H9 (cell line): ENCODE data around the gene EDRF1. TPM values are rescaled to one million over a fixed set of nuclear protein-coding genes. Genes with fewer than 3 reads are reported as not detected.

Experiments used
- DNase-seq: peaks from one replicate; pipeline ENCODE4 v3.0.0-alpha.2; 2017
- H2AFZ ChIP-seq: one replicate; pipeline ENCODE4 v1.6.1; 2013; ENCODE audit warnings: mild to moderate bottlenecking, low read length, control low read depth, moderate library complexity
- H2AK5ac ChIP-seq: 2 replicates; pipeline ENCODE4 v1.6.1; 2013; ENCODE audit warnings: low read length, control low read depth, mixed read lengths; ENCODE audit not compliant: insufficient read length
- H2BK120ac ChIP-seq: one replicate; pipeline ENCODE4 v1.6.1; 2013; ENCODE audit warnings: low read depth, mild to moderate bottlenecking, low read length, control low read depth, inconsistent platforms; ENCODE audit not compliant: poor library complexity, severe bottlenecking
- H2BK12ac ChIP-seq: 2 replicates; pipeline ENCODE4 v1.6.1; 2013; ENCODE audit warnings: low read length, control low read depth, mixed read lengths, low read depth; ENCODE audit not compliant: insufficient read length
- H2BK15ac ChIP-seq: 2 replicates; pipeline ENCODE4 v1.6.1; 2013; ENCODE audit warnings: low read depth, low read length, control low read depth
- H2BK20ac ChIP-seq: one replicate; pipeline ENCODE4 v1.6.1; 2013; ENCODE audit warnings: low read depth, mild to moderate bottlenecking, low read length, control low read depth, inconsistent platforms; ENCODE audit not compliant: poor library complexity, severe bottlenecking
- H2BK5ac ChIP-seq: 2 replicates; pipeline ENCODE4 v1.6.1; 2013; ENCODE audit warnings: low read length, control low read depth, mixed read lengths; ENCODE audit not compliant: insufficient read length
- H3K14ac ChIP-seq: 2 replicates; pipeline ENCODE4 v1.6.1; 2013; ENCODE audit warnings: low read length, control low read depth; ENCODE audit not compliant: insufficient read depth
- H3K18ac ChIP-seq: 2 replicates; pipeline ENCODE4 v1.6.1; 2013; ENCODE audit warnings: low read depth, mild to moderate bottlenecking, mixed read lengths, low read length, control low read depth; ENCODE audit not compliant: insufficient read length
- H3K23ac ChIP-seq: 2 replicates; pipeline ENCODE4 v1.6.1; 2013; ENCODE audit warnings: low read length, control low read depth, mixed read lengths, low read depth; ENCODE audit not compliant: insufficient read length
- H3K23me2 ChIP-seq: 2 replicates; pipeline ENCODE4 v1.6.1; 2013; ENCODE audit warnings: low read depth, mild to moderate bottlenecking, mixed read lengths, low read length, control low read depth; ENCODE audit not compliant: insufficient read length, poor library complexity, severe bottlenecking
- H3K27ac ChIP-seq: 2 replicates; pipeline ENCODE4 v1.5.1; 2013; ENCODE audit warnings: low read length, control low read depth, mixed read lengths, low read depth; ENCODE audit not compliant: insufficient read length
- H3K27me3 ChIP-seq: 2 replicates; pipeline ENCODE4 v1.6.1; 2013; ENCODE audit warnings: low read length, control low read depth, inconsistent platforms; ENCODE audit not compliant: insufficient read depth
- H3K4ac ChIP-seq: 2 replicates; pipeline ENCODE4 v1.6.1; 2013; ENCODE audit warnings: low read depth, mild to moderate bottlenecking, control low read depth, inconsistent platforms, low read length, moderate library complexity
- H3K4me1 ChIP-seq: 2 replicates; pipeline ENCODE4 v1.6.1; 2013; ENCODE audit warnings: low read length, control low read depth, inconsistent platforms; ENCODE audit not compliant: insufficient read depth
- H3K4me2 ChIP-seq: 2 replicates; pipeline ENCODE4 v1.6.1; 2013; ENCODE audit warnings: low read length, control low read depth, mixed read lengths; ENCODE audit not compliant: insufficient read length, insufficient read depth
- H3K56ac ChIP-seq: 2 replicates; pipeline ENCODE4 v1.6.1; 2013; ENCODE audit warnings: low read depth, mild to moderate bottlenecking, mixed read lengths, low read length, control low read depth; ENCODE audit not compliant: insufficient read length
- H3K79me1 ChIP-seq: 2 replicates; pipeline ENCODE4 v1.6.1; 2013; ENCODE audit warnings: low read depth, mild to moderate bottlenecking, moderate library complexity, low read length, control low read depth, inconsistent platforms; ENCODE audit not compliant: insufficient read depth, poor library complexity, severe bottlenecking
- H3K79me2 ChIP-seq: 2 replicates; pipeline ENCODE4 v1.6.1; 2013; ENCODE audit warnings: low read length, control low read depth, inconsistent platforms; ENCODE audit not compliant: insufficient read depth
- H3K9ac ChIP-seq: 2 replicates; pipeline ENCODE4 v1.6.1; 2013; ENCODE audit warnings: low read length, control low read depth, mixed read lengths; ENCODE audit not compliant: insufficient read length; ENCODE audit errors: extremely low read depth
- H3K9me3 ChIP-seq: one replicate; pipeline ENCODE4 v1.6.1; 2013; ENCODE audit warnings: low read depth, low read length, inconsistent platforms; ENCODE audit not compliant: control insufficient read depth
- H3T11ph ChIP-seq: one replicate; pipeline ENCODE4 v1.6.1; 2013; ENCODE audit warnings: mild to moderate bottlenecking, low read length, control low read depth, inconsistent platforms
- H4K20me1 ChIP-seq: one replicate; pipeline ENCODE4 v1.6.1; 2013; ENCODE audit not compliant: control insufficient read depth, insufficient read length, insufficient read depth
- H4K5ac ChIP-seq: 2 replicates; pipeline ENCODE4 v1.6.1; 2013; ENCODE audit warnings: low read depth, mild to moderate bottlenecking, mixed read lengths, low read length, control low read depth; ENCODE audit not compliant: insufficient read length
- H4K8ac ChIP-seq: replicated peaks from 2 replicates; pipeline ENCODE4 v1.6.1; 2013; ENCODE audit warnings: low read length, control low read depth, mixed read lengths, low read depth; ENCODE audit not compliant: insufficient read length
- H4K91ac ChIP-seq: 2 replicates; pipeline ENCODE4 v1.6.1; 2013; ENCODE audit warnings: low read depth, mild to moderate bottlenecking, moderate library complexity, mixed read lengths, low read length, control low read depth; ENCODE audit not compliant: insufficient read length
- H3K27ac Mint-ChIP-seq, 3 experiments: 2 replicates in 2 of 3; 3 replicates in 1 of 3; pipeline ENCODE4 v1.8.0; 2020 to 2021; ENCODE audit warnings: mixed read lengths in 3 of 3, mild to moderate bottlenecking in 1 of 3, moderate library complexity in 1 of 3
- H3K27me3 Mint-ChIP-seq: 2 replicates; pipeline ENCODE4 v1.8.0; 2021; ENCODE audit warnings: low read depth, mild to moderate bottlenecking, moderate library complexity, mixed read lengths
- H3K36me3 Mint-ChIP-seq, 3 experiments: 2 replicates in 2 of 3; 3 replicates in 1 of 3; pipeline ENCODE4 v1.8.0; 2020 to 2021; ENCODE audit warnings: low read depth in 3 of 3, mixed read lengths in 3 of 3; ENCODE audit not compliant: insufficient read depth in 1 of 3
- H3K4me1 Mint-ChIP-seq, 2 experiments: 2 replicates each; pipeline ENCODE4 v1.8.0; 2020; ENCODE audit warnings: mixed read lengths in 2 of 2
- H3K4me3 Mint-ChIP-seq, 2 experiments: 2 replicates in 1 of 2; 3 replicates in 1 of 2; pipeline ENCODE4 v1.8.0; 2020 to 2021; ENCODE audit warnings: mild to moderate bottlenecking in 2 of 2, mixed read lengths in 2 of 2, moderate library complexity in 1 of 2
- H3K9me3 Mint-ChIP-seq, 2 experiments: 2 replicates in 1 of 2; 3 replicates in 1 of 2; pipeline ENCODE4 v1.8.0; 2020; ENCODE audit warnings: mild to moderate bottlenecking in 2 of 2, mixed read lengths in 2 of 2, moderate library complexity in 1 of 2
- WGBS: extraction: QIAGEN DNeasy Blood & Tissue Kit; methylation state at CpG from one replicate; pipeline ENCODE4 v1.1.7; 2013; ENCODE audit warnings: missing lambda C conversion rate, low lambda C conversion rate, mixed read lengths; ENCODE audit not compliant: insufficient read length; ENCODE audit errors: extremely low coverage; 5-methylcytosine and 5-hydroxymethylcytosine counted together
- total RNA-seq: library from RNA; stranded (reverse); gene quantifications from 2 replicates; pipeline ENCODE4 v1.2.1, GENCODE V29; 2021
- TF ChIP-seq, protein P1 (sequence below): fragments of 200-600 bp; sonication (generic); conservative IDR thresholded peaks from 3 replicates; pipeline ENCODE4 v1.8.0; 2021; ENCODE audit warnings: antibody characterized with exemption, mild to moderate bottlenecking

EDRF1 gene
- total RNA-seq, 1 experiment from 2014 or later: 51.0 TPM

- H3K27ac ChIP-seq: no peak overlapping the region
- H3K4ac ChIP-seq: no peak overlapping the region
- H2AK5ac ChIP-seq: no peak overlapping the region
- peaks cover 7 to 10% of the 10 kb centered on the region in 2 experiments for H3K4me1 Mint-ChIP-seq
- peaks cover 4% of the 10 kb centered on the region for H3K27me3 Mint-ChIP-seq
- H2AFZ ChIP-seq: no peak overlapping the region
- H3K56ac ChIP-seq: no peak overlapping the region
- no peaks in the 10 kb centered on the region for H3K4me1 ChIP-seq
- H4K5ac ChIP-seq: no peak overlapping the region
- H3K18ac ChIP-seq: no peak overlapping the region
- H3K79me1 ChIP-seq: no peaks in the 10 kb centered on the region
- peaks cover 6% of the 10 kb centered on the region; the same call in 1 of the 2 replicates for H3K79me2 ChIP-seq
- no peak overlapping the region for H2BK12ac ChIP-seq
- no peaks in the 10 kb centered on the region for H4K20me1 ChIP-seq
- no peak overlapping the region for H3T11ph ChIP-seq
- H3K4me2 ChIP-seq: peak overlapping the region; percentile 92
- no peak overlapping the region for H2BK5ac ChIP-seq
- peaks cover 19 to 45% (median 40%) of the 10 kb centered on the region in 3 experiments for H3K36me3 Mint-ChIP-seq
- no peak overlapping the region for H2BK20ac ChIP-seq
- no peaks in the 10 kb centered on the region for H3K9me3 ChIP-seq
- no peak overlapping the region for H3K23ac ChIP-seq
- no peak overlapping the region for H4K91ac ChIP-seq
- peak overlapping the region in 2 of 3 experiments; percentile 86 to 93; a peak in 6 of 7 replicates for H3K27ac Mint-ChIP-seq
- H3K23me2 ChIP-seq: peaks cover 9% of the 10 kb centered on the region
- H3K14ac ChIP-seq: no peak overlapping the region; the same call in 1 of the 2 replicates
- H2BK120ac ChIP-seq: no peak overlapping the region
- no peak for DNase-seq
- no peaks in the 10 kb centered on the region for H3K27me3 ChIP-seq
- H3K4me3 Mint-ChIP-seq: peak overlapping the region; percentile 87 to 96
- H4K8ac ChIP-seq: no peak overlapping the region
- H3K9ac ChIP-seq: peak overlapping the region; percentile 92
- no CpG with 5 or more reads among the region's 15 CpGs for WGBS
- no peak overlapping the region for H2BK15ac ChIP-seq
- TF ChIP-seq, protein P1, sequence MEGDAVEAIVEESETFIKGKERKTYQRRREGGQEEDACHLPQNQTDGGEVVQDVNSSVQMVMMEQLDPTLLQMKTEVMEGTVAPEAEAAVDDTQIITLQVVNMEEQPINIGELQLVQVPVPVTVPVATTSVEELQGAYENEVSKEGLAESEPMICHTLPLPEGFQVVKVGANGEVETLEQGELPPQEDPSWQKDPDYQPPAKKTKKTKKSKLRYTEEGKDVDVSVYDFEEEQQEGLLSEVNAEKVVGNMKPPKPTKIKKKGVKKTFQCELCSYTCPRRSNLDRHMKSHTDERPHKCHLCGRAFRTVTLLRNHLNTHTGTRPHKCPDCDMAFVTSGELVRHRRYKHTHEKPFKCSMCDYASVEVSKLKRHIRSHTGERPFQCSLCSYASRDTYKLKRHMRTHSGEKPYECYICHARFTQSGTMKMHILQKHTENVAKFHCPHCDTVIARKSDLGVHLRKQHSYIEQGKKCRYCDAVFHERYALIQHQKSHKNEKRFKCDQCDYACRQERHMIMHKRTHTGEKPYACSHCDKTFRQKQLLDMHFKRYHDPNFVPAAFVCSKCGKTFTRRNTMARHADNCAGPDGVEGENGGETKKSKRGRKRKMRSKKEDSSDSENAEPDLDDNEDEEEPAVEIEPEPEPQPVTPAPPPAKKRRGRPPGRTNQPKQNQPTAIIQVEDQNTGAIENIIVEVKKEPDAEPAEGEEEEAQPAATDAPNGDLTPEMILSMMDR: no peak
- H3K9me3 Mint-ChIP-seq: peaks cover 7 to 18% of the 10 kb centered on the region in 2 experiments
Measured at GRCh38 chr10:125720002-125720382, 483 bp downstream of the EDRF1 start.
